ENCODE results near the gene FRMD5.

- TF ChIP-seq CTCF (IDR thresholded peaks at IDR 0.05; ENCODE audit: low read length) = no peak
- TF ChIP-seq EZH2 (optimal IDR thresholded peaks at IDR 0.05; ENCODE audit: low read depth, low read length) = no peak
Measured at GRCh38 chr15:43948691-43949325, 246.3 kb downstream of the FRMD5 start.

Measured in MM.1S (cell line).